Measurements from ENCODE around the gene YOD1. TPM values are rescaled to one million over a fixed set of nuclear protein-coding genes. Genes with fewer than 3 reads are reported as not detected.

Gene YOD1
- total and polyA plus RNA-seq, 2 donors (not counting 1 experiment from before 2014, with no cell fraction given): 3.0 to 5.6 TPM

DNA sequence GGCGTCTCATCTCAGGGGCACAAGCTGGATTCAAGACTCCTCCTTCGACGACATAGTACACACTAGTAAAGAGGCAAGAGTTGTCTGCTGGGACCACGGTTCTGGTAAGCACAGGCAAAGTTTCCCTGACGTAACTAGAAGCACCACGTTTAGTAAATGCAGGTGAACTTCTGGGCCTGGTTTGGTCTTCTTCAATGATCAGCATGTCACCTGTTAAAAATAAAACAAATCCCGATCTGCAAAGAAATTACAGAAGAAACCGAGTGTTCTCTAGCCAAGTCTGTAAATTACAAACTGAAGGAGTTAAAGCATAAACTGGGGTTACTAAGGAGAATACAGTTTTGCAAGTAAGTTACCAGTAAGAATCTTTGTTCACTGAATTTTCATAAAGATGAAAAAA lies 1.5 kb downstream of the YOD1 start:
- H3K27ac ChIP-seq (ENCODE audit: insufficient read depth, low read length): no peak overlapping the region
- H3K9ac ChIP-seq (ENCODE audit: insufficient read depth, low read length): no peak overlapping the region
- peak overlapping the region; percentile 88 to 99 (median 92) for H3K4me3 ChIP-seq (replicated peaks in 1 of 4; ENCODE audit: control extremely low read depth in 1 of 4, insufficient read depth in 1 of 4, low read depth in 3 of 4, low read length in 4 of 4)
- H3K4me1 ChIP-seq (ENCODE audit: control insufficient read depth, extremely low read depth, insufficient read depth, low read length): peaks cover 2% of the 10 kb centered on the region
- H3K9me3 ChIP-seq (ENCODE audit: control insufficient read depth, insufficient read depth, low read depth, low read length): no peaks in the 10 kb centered on the region
- H2AFZ ChIP-seq (ENCODE audit: low read length): no peak overlapping the region
- no peak for TF ChIP-seq EZH2 (IDR thresholded peaks at IDR 0.05; ENCODE audit: low read length, missing control alignments)
- TF ChIP-seq, protein P1, sequence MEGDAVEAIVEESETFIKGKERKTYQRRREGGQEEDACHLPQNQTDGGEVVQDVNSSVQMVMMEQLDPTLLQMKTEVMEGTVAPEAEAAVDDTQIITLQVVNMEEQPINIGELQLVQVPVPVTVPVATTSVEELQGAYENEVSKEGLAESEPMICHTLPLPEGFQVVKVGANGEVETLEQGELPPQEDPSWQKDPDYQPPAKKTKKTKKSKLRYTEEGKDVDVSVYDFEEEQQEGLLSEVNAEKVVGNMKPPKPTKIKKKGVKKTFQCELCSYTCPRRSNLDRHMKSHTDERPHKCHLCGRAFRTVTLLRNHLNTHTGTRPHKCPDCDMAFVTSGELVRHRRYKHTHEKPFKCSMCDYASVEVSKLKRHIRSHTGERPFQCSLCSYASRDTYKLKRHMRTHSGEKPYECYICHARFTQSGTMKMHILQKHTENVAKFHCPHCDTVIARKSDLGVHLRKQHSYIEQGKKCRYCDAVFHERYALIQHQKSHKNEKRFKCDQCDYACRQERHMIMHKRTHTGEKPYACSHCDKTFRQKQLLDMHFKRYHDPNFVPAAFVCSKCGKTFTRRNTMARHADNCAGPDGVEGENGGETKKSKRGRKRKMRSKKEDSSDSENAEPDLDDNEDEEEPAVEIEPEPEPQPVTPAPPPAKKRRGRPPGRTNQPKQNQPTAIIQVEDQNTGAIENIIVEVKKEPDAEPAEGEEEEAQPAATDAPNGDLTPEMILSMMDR (conservative IDR thresholded peaks at IDR 0.05 in 1 of 2, IDR thresholded peaks at IDR 0.05 in 1 of 2; ENCODE audit: low read depth in 1 of 2, low read length in 2 of 2): no peak
- H3K36me3 ChIP-seq (ENCODE audit: control insufficient read depth, insufficient read depth, low read length): peaks cover 5% of the 10 kb centered on the region
- peaks cover 27% of the 10 kb centered on the region for H3K79me2 ChIP-seq (ENCODE audit: control insufficient read depth, insufficient read depth, low read length)
- peak overlapping the region; percentile 26 for H3K4me2 ChIP-seq (ENCODE audit: extremely low read depth, insufficient read depth, low read length)
- no peak for DNase-seq (ENCODE audit: low read depth in 2 of 2)
- no peaks in the 10 kb centered on the region for H3K27me3 ChIP-seq (ENCODE audit: control insufficient read depth, insufficient read depth, low read length)
- H4K20me1 ChIP-seq (ENCODE audit: control insufficient read depth, extremely low read depth, insufficient read depth, low read length): no peaks in the 10 kb centered on the region

DNA sequence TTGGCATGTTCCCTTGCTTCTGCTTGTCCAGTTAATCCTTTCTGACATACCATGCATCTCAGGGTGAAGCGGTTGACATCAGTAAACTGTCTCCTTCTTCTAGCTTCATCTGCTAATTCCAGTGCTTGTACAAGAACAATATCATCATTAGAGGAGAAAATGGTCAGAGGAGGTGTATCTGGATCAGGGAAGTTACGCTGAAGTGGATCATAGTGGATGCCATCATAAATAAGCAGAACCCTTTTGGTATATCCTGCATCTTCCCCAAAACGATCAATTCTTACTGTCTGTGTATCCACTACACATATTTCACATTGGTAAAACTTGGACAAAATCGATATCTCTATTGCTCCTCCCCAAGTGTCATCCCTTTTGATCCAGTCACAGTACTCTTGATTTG lies 2.0 kb downstream of the YOD1 start:
- peaks cover 5% of the 10 kb centered on the region for H3K36me3 ChIP-seq (ENCODE audit: control insufficient read depth, insufficient read depth, low read length)
- no peak for TF ChIP-seq EZH2 (IDR thresholded peaks at IDR 0.05; ENCODE audit: low read length, missing control alignments)
- TF ChIP-seq, protein P1 (conservative IDR thresholded peaks at IDR 0.05 in 1 of 2, IDR thresholded peaks at IDR 0.05 in 1 of 2; ENCODE audit: low read depth in 1 of 2, low read length in 2 of 2): no peak
- no peaks in the 10 kb centered on the region for H3K27me3 ChIP-seq (ENCODE audit: control insufficient read depth, insufficient read depth, low read length)
- H4K20me1 ChIP-seq (ENCODE audit: control insufficient read depth, extremely low read depth, insufficient read depth, low read length): no peaks in the 10 kb centered on the region
- no peak overlapping the region for H3K27ac ChIP-seq (ENCODE audit: insufficient read depth, low read length)
- no peak overlapping the region for H2AFZ ChIP-seq (ENCODE audit: low read length)
- H3K4me1 ChIP-seq (ENCODE audit: control insufficient read depth, extremely low read depth, insufficient read depth, low read length): peaks cover 2% of the 10 kb centered on the region
- peak overlapping the region; percentile 26 for H3K4me2 ChIP-seq (ENCODE audit: extremely low read depth, insufficient read depth, low read length)
- no peak overlapping the region for H3K4me3 ChIP-seq (replicated peaks in 1 of 4; ENCODE audit: control extremely low read depth in 1 of 4, insufficient read depth in 1 of 4, low read depth in 3 of 4, low read length in 4 of 4)
- no peak for DNase-seq (ENCODE audit: low read depth in 2 of 2)
- H3K9ac ChIP-seq (ENCODE audit: insufficient read depth, low read length): no peak overlapping the region
- peaks cover 27% of the 10 kb centered on the region for H3K79me2 ChIP-seq (ENCODE audit: control insufficient read depth, insufficient read depth, low read length)
- H3K9me3 ChIP-seq (ENCODE audit: control insufficient read depth, insufficient read depth, low read depth, low read length): no peaks in the 10 kb centered on the region

DNA sequence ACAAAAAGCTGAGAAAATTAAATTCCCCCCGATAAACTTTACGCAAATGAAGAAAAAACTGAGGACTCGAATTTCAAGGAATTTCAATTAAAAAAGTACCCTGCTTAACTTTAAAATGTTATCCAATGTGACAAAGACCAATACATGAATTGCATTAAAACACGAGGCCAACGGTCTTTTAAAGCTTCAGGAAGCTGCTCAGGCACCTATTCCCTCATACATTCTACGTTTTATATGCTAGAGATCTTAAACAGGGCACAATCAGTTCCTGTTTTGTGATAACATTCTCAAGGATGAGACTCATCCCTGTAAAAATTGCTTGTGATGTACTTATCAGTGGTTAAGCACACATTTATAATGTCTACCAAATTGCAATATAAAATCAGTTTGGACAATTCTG lies 3.0 kb downstream of the YOD1 start:
- no peaks in the 10 kb centered on the region for H4K20me1 ChIP-seq (ENCODE audit: control insufficient read depth, extremely low read depth, insufficient read depth, low read length)
- DNase-seq (ENCODE audit: low read depth in 2 of 2): no peak
- TF ChIP-seq EZH2 (IDR thresholded peaks at IDR 0.05; ENCODE audit: low read length, missing control alignments): no peak
- TF ChIP-seq, protein P1 (conservative IDR thresholded peaks at IDR 0.05 in 1 of 2, IDR thresholded peaks at IDR 0.05 in 1 of 2; ENCODE audit: low read depth in 1 of 2, low read length in 2 of 2): no peak
- no peak overlapping the region for H3K4me2 ChIP-seq (ENCODE audit: extremely low read depth, insufficient read depth, low read length)
- H3K9ac ChIP-seq (ENCODE audit: insufficient read depth, low read length): no peak overlapping the region
- no peaks in the 10 kb centered on the region for H3K9me3 ChIP-seq (ENCODE audit: control insufficient read depth, insufficient read depth, low read depth, low read length)
- H3K4me1 ChIP-seq (ENCODE audit: control insufficient read depth, extremely low read depth, insufficient read depth, low read length): peaks cover 2% of the 10 kb centered on the region
- peaks cover 27% of the 10 kb centered on the region for H3K79me2 ChIP-seq (ENCODE audit: control insufficient read depth, insufficient read depth, low read length)
- peaks cover 5% of the 10 kb centered on the region for H3K36me3 ChIP-seq (ENCODE audit: control insufficient read depth, insufficient read depth, low read length)
- no peaks in the 10 kb centered on the region for H3K27me3 ChIP-seq (ENCODE audit: control insufficient read depth, insufficient read depth, low read length)
- no peak overlapping the region for H3K4me3 ChIP-seq (replicated peaks in 1 of 4; ENCODE audit: control extremely low read depth in 1 of 4, insufficient read depth in 1 of 4, low read depth in 3 of 4, low read length in 4 of 4)
- no peak overlapping the region for H3K27ac ChIP-seq (ENCODE audit: insufficient read depth, low read length)
- no peak overlapping the region for H2AFZ ChIP-seq (ENCODE audit: low read length)

Measured in fibroblast of lung (primary cell).